H7 (cell line): ENCODE results near the gene P4HB. TPM values are rescaled to one million over a fixed set of nuclear protein-coding genes. Genes with fewer than 3 reads are reported as not detected.

Experiments
- DNase-seq: peaks from one replicate; pipeline ENCODE4 v3.0.0; 2012
- H3K27me3 ChIP-seq: 2 replicates; pipeline ENCODE4 v1.6.0; 2011; ENCODE audit warnings: mild to moderate bottlenecking, low read length; ENCODE audit not compliant: control insufficient read depth, insufficient read depth
- H3K36me3 ChIP-seq: replicated peaks from 2 replicates; pipeline ENCODE4 v1.5.1; 2011; ENCODE audit warnings: low read length; ENCODE audit not compliant: control insufficient read depth, insufficient read depth
- H3K4me3 ChIP-seq: 2 replicates; pipeline ENCODE4 v1.5.1; 2011; ENCODE audit warnings: low read depth, mild to moderate bottlenecking, control low read depth, low read length, moderate library complexity; ENCODE audit not compliant: insufficient read depth
- total RNA-seq: library from RNA; depleted of rRNA; stranded (reverse); fragments of >200 nt; shearing (Covaris generic); gene quantifications from 2 replicates; pipeline ENCODE4 v1.2.3, GENCODE V29; 2014

Gene P4HB
- total RNA-seq, 1 experiment from 2014 or later: 528 TPM

DNA sequence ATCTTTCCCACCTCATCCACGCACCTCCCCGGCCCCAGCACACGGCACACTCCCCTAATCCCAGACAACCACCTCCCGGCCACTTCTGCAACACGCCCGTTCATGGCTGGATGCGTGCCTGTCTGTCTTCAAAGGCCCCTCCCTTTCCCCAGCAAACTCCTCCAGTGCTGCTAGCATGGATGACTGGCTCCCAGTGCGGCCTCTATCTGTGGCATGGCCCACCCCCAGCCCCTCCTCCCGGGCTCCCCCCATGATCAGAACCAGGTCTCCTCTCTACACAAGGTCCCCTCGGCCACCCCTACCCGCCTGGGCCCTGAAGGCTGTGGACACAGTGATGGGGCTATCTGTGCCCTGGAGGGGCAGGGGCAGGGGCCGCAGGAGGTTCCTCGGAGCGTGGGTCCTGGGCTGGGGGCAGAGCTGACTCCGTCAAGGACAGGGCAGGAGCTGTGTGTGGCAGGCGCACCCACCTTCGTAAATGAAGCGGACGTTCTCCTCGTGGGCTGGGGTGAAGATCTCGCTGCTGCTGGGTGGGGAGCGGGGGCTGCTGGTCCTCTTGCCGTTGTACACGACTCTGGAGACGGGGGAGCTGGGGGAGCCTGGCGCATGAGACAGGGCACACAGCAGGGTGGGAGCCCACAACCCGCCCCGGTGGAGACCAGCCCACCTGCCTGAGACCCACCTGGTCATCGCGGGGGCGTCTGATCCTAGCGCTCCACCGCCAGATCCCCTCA, 36.4 kb downstream of the P4HB start:
- no peak overlapping the region for H3K4me3 ChIP-seq
- H3K27me3 ChIP-seq: no peaks in the 10 kb centered on the region
- no peaks in the 10 kb centered on the region for H3K36me3 ChIP-seq
- no peak for DNase-seq

DNA sequence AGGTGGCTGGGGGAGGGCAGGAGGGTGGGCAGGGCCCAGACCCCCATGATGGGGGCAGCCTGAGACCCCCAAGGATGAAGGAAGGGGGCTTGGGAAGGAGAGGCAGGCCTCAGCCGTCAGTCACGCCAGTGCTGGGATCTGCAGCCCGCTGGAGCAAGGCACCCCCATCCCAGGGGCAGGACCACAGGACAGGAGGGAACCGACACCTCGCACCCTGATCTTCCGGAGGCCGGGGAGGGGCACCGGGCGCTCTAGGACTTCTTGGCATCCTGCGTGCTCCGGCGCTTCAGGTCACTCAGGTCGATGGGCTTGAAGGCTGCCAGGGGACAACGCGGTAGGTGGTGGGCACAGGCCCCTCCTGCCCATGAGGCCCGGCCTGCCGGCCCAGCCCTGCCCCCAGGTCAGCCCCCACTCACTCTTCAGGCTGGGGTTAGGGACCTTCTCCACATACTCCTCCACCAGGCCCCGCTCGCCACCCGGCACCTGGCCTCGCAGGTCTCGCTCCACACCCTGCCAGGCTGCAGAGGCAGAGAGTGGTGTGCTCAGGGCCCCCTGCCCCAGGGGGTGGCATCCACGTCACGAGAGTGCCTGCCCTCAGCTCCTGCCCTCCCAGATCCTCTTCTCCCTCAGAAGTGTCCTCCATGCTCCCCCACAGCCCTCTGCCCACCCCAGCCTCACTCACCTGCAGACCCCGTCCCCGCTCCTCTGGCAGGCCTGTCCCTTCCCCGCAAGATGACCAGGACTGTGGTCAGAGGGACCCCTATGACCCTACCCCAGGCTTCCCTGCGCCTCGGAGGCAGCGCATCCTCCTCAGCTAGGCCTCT, 37.1 kb downstream of the P4HB start:
- no peak for DNase-seq
- no peaks in the 10 kb centered on the region for H3K27me3 ChIP-seq
- no peak overlapping the region for H3K4me3 ChIP-seq
- H3K36me3 ChIP-seq: no peaks in the 10 kb centered on the region

DNA sequence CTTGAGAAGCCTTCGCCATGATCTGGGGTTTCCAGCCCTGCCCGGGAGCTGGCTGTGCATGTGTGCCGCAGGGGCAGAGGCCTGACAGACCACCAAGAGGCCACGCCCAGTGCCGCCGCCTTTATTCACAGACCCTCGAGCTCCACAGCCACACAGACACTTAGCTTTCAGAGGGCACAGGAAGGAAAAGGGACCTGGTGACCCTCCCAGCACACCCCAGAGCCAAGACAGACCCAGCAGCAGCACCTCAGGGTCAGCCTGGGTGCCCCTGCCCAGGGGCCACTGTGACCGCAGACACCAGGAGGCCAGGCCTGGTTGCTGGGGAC, 38.1 kb downstream of the P4HB start:
- no peaks in the 10 kb centered on the region for H3K27me3 ChIP-seq
- no peak overlapping the region for H3K4me3 ChIP-seq
- no peaks in the 10 kb centered on the region for H3K36me3 ChIP-seq
- no peak for DNase-seq

DNA sequence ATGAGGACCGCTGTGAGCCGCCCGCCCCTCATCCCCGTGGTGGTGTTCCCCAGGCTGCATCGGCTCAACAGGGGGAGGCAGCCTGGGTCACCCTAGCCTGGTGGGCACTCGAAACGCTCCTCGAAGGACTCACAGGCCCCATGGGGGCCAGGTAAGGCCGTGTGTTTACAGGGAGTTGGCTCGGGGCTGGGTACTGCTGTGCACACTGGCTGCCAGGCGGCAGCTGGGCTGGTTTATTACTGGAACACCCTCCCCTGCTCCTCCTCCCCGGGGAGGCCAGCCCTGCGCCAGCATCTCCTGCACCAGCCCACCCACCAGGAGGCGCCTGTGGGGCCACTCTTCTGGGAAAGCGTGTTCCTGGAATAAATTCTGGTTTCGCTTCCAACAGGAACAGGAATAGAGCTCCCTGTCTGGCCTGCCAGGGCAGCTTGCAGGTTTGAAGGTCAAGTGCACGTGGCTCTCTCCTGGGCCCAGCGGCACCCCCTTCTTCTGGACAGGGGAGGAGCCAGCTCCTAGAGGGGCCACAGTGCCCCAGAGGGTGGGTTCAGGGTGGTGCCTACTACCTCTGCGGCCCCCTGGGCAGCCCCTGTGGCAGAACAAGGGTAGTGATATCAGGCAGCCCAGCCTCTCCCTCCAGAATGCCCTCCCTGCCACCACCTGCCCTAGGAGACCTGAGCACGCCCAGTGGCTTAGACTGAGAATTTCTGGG, 38.6 kb downstream of the P4HB start:
- no peak overlapping the region for H3K4me3 ChIP-seq
- H3K27me3 ChIP-seq: no peaks in the 10 kb centered on the region
- DNase-seq: peak; percentile 88
- no peaks in the 10 kb centered on the region for H3K36me3 ChIP-seq

DNA sequence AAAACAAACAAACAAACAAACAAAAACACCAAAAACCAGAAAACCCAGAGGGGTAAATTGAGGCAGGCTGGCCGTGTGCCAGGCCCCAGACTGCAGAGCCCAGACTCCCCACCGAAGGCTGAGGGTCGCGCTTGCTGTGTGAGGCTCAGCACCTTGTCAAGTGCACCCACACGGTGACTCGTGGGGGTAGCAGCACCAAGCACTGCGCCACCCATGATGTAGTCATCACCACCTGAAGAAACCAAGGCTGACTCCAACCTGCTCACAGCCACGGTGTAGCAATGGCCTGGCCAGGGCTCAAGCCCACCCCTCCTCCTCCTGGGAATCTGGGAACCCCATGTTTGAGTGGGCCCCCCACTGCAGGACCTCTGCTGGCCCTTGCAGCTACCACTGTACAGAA, 39.2 kb downstream of the P4HB start:
- H3K36me3 ChIP-seq: no peaks in the 10 kb centered on the region
- H3K27me3 ChIP-seq: no peaks in the 10 kb centered on the region
- H3K4me3 ChIP-seq: no peak overlapping the region
- DNase-seq: no peak

DNA sequence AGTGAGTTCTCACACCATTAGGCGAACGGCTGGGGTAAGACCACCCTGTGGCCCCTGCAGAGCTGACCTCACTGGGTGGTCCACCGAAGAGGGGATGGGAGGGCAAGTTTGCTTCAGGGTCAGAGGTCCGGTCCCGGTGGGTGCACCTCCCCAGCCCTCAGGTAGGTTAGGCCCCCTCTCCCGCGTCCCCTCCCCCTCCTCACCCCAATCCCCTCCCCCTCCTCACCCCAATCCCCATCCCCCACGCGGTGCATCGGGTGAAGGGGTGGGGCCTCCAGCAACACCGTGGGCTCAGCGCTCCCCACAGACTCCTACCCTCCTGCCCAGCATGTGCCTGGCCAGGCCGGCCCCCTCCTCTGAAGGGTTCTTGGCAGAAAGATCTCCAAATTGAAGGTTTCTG, 40.6 kb downstream of the P4HB start:
- DNase-seq: peak; percentile 85
- H3K27me3 ChIP-seq: no peaks in the 10 kb centered on the region
- H3K36me3 ChIP-seq: no peaks in the 10 kb centered on the region
- H3K4me3 ChIP-seq: no peak overlapping the region

DNA sequence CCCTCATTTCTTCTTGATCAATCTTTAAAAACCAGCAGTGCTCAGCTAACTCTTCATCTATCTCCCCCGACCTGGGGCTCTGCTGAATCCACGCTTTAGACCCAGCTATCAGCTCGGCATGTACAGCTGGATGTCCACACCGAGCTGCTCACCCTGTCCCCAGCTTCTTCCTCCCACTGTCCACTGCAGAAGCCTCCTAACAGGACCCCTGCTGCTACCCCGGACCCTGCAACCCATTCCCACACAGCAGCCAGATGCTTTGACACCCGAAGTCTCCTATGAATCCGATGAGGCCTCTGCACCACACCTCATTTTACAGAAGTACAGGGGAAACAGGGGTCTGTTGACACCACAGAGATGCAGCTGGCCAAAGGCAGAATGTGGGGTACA, 42.6 kb downstream of the P4HB start:
- DNase-seq: no peak
- no peak overlapping the region for H3K4me3 ChIP-seq
- H3K36me3 ChIP-seq: no peaks in the 10 kb centered on the region
- no peaks in the 10 kb centered on the region for H3K27me3 ChIP-seq

DNA sequence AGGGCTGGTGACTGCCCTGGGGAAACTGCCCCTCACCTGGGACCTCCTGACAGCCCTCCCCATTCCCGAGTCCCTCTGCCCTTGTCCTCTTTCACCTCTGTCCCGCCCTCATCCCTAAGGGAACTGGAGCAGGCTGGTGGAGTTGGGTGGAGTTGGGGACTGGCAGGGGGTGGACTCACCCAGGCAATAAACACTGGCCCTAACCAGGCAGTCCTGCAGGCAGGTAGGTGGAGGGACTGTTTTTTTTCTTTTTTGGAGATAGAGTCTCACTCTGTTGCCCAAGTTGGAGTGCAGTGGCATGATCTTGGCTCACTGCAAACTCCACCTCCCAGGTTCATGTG, 44.7 kb downstream of the P4HB start:
- H3K36me3 ChIP-seq: no peaks in the 10 kb centered on the region
- no peak overlapping the region for H3K4me3 ChIP-seq
- DNase-seq: no peak
- no peaks in the 10 kb centered on the region for H3K27me3 ChIP-seq

DNA sequence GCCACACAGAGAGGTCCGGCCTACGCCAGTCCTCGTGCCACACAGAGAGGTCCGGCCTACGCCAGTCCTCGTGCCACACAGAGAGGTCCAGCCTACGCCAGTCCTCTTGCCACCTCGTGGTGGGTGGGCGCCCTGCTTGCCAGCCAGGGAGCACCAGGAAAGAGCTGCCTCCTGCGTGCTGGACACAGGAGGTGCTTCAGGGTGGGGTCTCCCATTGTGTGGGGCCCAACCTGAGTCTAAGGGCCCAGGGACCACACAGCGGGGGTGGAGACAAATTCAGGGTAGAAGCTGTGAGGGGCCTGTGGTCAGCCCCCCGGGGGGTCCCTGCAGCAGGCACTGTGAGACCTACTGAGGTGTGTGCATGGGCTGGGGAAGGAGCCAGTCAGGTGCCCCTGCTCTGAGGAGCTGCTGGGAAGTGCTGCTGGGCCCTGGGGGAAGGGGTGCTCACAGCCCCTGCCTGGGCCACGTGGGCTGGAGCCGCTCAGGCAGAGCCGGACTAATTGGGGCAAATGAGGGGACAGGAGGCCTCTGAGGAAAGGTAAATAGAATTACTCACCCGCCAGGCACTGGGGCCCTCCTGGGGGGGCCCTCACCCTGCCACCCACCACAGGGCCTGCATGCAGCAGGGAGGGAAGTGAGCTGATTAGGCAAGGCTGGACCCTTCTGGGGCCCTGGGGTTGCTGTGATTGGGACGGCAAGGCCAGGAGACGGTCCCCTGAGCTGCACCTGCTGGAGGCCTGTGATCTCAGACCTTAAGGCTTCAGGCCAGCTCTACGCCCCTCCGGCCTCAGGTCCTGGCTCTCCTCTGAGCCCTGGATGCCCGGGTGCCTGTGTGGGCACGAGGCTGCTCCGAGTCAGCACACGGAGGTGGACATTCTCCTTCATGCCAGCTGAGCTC, 45.3 kb downstream of the P4HB start:
- H3K4me3 ChIP-seq: no peak overlapping the region
- peak; percentile 75 for DNase-seq
- H3K36me3 ChIP-seq: no peaks in the 10 kb centered on the region
- H3K27me3 ChIP-seq: no peaks in the 10 kb centered on the region

DNA sequence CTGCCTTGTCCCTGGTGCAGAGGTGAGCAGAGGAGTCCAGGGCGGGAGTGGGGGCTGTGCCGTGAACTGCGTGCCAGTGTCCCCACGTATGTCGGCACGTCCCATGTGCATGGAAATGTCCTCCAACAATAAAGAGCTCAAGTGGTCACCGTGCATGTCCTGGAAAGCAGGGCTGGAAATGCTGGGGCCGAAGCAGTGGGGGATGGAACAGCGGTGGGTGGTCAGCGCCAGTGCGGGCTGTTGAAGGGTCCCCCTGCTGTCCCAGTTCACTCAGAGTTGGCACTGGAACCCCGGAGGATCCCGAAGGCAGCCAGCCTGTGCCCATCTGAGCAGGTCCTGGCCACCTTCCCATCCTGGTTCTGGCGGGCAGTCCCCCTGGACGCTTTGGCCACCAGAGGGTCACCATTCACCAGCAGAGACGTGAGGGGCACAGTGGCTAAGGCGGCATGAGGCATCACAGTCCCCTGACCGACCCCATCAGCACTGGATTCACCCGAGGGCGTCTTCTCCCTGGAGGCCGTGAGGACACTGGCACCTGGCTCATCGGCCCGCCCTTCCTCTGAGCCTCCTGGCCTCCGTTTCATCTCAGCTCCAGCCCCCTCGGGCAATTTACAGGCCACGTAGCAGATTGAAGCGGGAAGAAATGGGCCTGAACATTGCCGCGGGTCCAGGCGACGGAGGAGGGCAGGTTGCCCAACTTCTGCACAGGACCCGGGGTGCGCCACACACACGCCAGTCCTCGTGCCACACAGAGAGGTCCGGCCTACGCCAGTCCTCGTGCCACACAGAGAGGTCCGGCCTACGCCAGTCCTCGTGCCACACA, 46.3 kb downstream of the P4HB start:
- H3K36me3 ChIP-seq: no peaks in the 10 kb centered on the region
- no peaks in the 10 kb centered on the region for H3K27me3 ChIP-seq
- no peak overlapping the region for H3K4me3 ChIP-seq
- peak; percentile 66 for DNase-seq

DNA sequence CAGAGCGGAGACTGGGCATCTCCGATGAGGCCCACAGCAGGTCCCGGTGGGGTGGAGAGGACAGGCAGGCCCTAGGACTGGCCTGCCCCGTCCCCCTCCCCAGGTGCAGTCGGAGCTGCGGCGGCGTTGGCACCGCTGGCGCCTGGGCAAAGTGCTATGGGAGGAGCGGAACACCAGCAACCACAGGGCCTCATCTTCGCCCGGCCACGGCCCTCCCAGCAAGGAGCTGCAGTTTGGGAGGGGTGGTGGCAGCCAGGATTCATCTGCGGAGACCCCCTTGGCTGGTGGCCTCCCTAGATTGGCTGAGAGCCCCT, 47.0 kb downstream of the P4HB start:
- no peak overlapping the region for H3K4me3 ChIP-seq
- H3K36me3 ChIP-seq: no peaks in the 10 kb centered on the region
- DNase-seq: no peak
- no peaks in the 10 kb centered on the region for H3K27me3 ChIP-seq

DNA sequence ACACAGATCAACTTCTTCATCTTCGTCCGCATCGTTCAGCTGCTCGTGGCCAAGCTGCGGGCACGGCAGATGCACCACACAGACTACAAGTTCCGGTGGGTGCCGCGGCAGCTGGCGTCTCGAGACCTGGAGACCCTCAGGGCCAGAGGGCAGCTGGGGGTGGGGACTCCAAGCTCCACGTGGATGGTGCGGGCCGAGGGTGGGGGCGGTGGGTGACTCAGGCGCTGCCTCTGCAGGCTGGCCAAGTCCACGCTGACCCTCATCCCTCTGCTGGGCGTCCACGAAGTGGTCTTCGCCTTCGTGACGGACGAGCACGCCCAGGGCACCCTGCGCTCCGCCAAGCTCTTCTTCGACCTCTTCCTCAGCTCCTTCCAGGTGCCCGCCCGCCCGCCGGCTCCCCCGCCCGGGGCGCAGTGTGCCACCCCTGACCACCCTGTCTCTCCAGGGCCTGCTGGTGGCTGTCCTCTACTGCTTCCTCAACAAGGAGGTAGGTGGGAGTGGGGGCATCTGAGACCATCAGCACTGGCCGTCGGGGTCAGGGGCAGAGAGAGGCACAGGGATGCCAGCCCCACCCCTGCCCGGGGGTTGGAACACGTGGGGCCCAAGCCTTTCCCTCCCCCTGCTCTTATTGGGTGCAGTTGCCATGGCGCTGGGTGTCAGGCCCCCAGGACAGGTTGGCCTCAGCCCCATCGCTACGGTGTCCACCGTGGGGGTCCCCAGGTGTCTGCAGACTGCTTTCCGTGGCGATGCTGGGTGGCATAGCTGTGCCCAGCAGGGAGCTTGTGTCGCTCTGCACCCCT, 47.6 kb downstream of the P4HB start:
- Histone ChIP-seq H3K27me3 (no peaks in the 10 kb centered on the region), H3K36me3 (no peaks in the 10 kb centered on the region), H3K4me3 (no peak overlapping the region)
- DNase-seq: peak; percentile 67
